WTC11 (cell line): ENCODE measurements around the gene AP3B2. TPM values are rescaled to one million over a fixed set of nuclear protein-coding genes. Genes with fewer than 3 reads are reported as not detected.
"Not testable (repeated sequence)": the region's sequence is repeated elsewhere in the genome, so short reads cannot be mapped to it uniquely, and the experiment has no call there.

Experiments
- ATAC-seq: fragments of 200-7000 bp; cut with Tn5 transposase; 2 replicates; pipeline ENCODE4 v1.10.0; 2021; ENCODE audit warnings: mild to moderate bottlenecking, moderate library complexity
- CTCF ChIA-PET: fragments of 300-600 bp; sonication (Branson Sonifier 250); formaldehyde crosslinking; loops from one replicate; lab custom pipeline; 2021; ENCODE audit warnings: antibody characterized with exemption; lab: Charles Lee
- POLR2A ChIA-PET: fragments of 350-600 bp; sonication (Branson Sonifier 250); formaldehyde crosslinking; loops from one replicate; lab custom pipeline; 2021; ENCODE audit warnings: antibody characterized with exemption; lab: Charles Lee
- DNase-seq: peaks from one replicate; pipeline ENCODE4 v3.0.0; 2021; ENCODE audit warnings: low spot score
- H3K27ac Mint-ChIP-seq: 2 replicates; pipeline ENCODE4 v1.8.0; 2021; ENCODE audit warnings: mixed read lengths
- H3K27me3 Mint-ChIP-seq: 2 replicates; pipeline ENCODE4 v1.8.0; 2021; ENCODE audit warnings: low read depth, mild to moderate bottlenecking, moderate library complexity, mixed read lengths
- H3K36me3 Mint-ChIP-seq: 2 replicates; pipeline ENCODE4 v1.8.0; 2021; ENCODE audit warnings: mixed read lengths
- H3K4me1 Mint-ChIP-seq: 2 replicates; pipeline ENCODE4 v1.8.0; 2022; ENCODE audit warnings: mixed read lengths
- H3K4me3 Mint-ChIP-seq: 2 replicates; pipeline ENCODE4 v1.8.0; 2021; ENCODE audit warnings: mild to moderate bottlenecking, moderate library complexity, mixed read lengths
- H3K9me3 Mint-ChIP-seq: 2 replicates; pipeline ENCODE4 v1.8.0; 2021; ENCODE audit warnings: mixed read lengths
- ELF4 ChIP-seq: sonication (generic); formaldehyde crosslinking; IDR thresholded peaks from 2 replicates; pipeline ENCODE4 v1.8.1; 2022; ENCODE audit warnings: low read depth, mild to moderate bottlenecking, moderate library complexity, missing genetic modification reagents
- FOXK1 ChIP-seq: sonication (generic); formaldehyde crosslinking; IDR thresholded peaks from 2 replicates; pipeline ENCODE4 v1.8.0; 2022; ENCODE audit warnings: mild to moderate bottlenecking, moderate library complexity, missing genetic modification reagents
- HMGA2 ChIP-seq: fragments of 250-450 bp; sonication (Bioruptor Pico); IDR thresholded peaks from 2 replicates; pipeline ENCODE4 v1.4.0; 2021; ENCODE audit warnings: mild to moderate bottlenecking, moderate library complexity
- NFYB ChIP-seq: sonication (generic); formaldehyde crosslinking; conservative IDR thresholded peaks from 2 replicates; pipeline ENCODE4 v1.8.0; 2022; ENCODE audit warnings: low read depth, missing genetic modification reagents
- SMAD3 ChIP-seq: sonication (generic); formaldehyde crosslinking; IDR thresholded peaks from 2 replicates; pipeline ENCODE4 v1.8.0; 2022; ENCODE audit warnings: missing genetic modification reagents, mild to moderate bottlenecking, borderline replicate concordance
- STAT6 ChIP-seq: sonication (generic); formaldehyde crosslinking; conservative IDR thresholded peaks from 2 replicates; pipeline ENCODE4 v1.8.1; 2023; ENCODE audit warnings: mild to moderate bottlenecking, low read depth, missing genetic modification reagents, moderate library complexity
- TEAD4 ChIP-seq: sonication (generic); formaldehyde crosslinking; IDR thresholded peaks from 2 replicates; pipeline ENCODE4 v1.8.0; 2022; ENCODE audit warnings: mild to moderate bottlenecking, missing genetic modification reagents
- ZNF138 ChIP-seq: sonication (generic); formaldehyde crosslinking; conservative IDR thresholded peaks from 2 replicates; pipeline ENCODE4 v1.8.1; 2022; ENCODE audit warnings: mild to moderate bottlenecking, moderate library complexity, missing genetic modification reagents
- ZNF416 ChIP-seq: fragments of 250-450 bp; sonication (Bioruptor Pico); IDR thresholded peaks from 2 replicates; pipeline ENCODE4 v1.9.0; 2021; ENCODE audit warnings: mild to moderate bottlenecking, inconsistent platforms
- ZNF671 ChIP-seq: fragments of 250-450 bp; sonication (Bioruptor Pico); IDR thresholded peaks from 2 replicates; pipeline ENCODE4 v1.8.0; 2021; ENCODE audit warnings: mild to moderate bottlenecking
- total RNA-seq: library from RNA; stranded (reverse); gene quantifications from 3 replicates; pipeline ENCODE4 v1.2.3, GENCODE V29; 2021
- TF ChIP-seq, protein P1 (sequence below): sonication (generic); formaldehyde crosslinking; IDR thresholded peaks from 2 replicates; pipeline ENCODE4 v1.8.0; 2022; ENCODE audit warnings: missing genetic modification reagents
- TF ChIP-seq, protein P2 (sequence below): fragments of 250-450 bp; sonication (Bioruptor Pico); IDR thresholded peaks from 2 replicates; pipeline ENCODE4 v1.9.0; 2021; ENCODE audit warnings: mild to moderate bottlenecking

Gene AP3B2
- total RNA-seq, 1 experiment from 2014 or later, result 17.7 TPM

GRCh38 chr15:82646250-82647044 lies 63.2 kb downstream of the AP3B2 start (continued):
- TF ChIP-seq, protein P1, sequence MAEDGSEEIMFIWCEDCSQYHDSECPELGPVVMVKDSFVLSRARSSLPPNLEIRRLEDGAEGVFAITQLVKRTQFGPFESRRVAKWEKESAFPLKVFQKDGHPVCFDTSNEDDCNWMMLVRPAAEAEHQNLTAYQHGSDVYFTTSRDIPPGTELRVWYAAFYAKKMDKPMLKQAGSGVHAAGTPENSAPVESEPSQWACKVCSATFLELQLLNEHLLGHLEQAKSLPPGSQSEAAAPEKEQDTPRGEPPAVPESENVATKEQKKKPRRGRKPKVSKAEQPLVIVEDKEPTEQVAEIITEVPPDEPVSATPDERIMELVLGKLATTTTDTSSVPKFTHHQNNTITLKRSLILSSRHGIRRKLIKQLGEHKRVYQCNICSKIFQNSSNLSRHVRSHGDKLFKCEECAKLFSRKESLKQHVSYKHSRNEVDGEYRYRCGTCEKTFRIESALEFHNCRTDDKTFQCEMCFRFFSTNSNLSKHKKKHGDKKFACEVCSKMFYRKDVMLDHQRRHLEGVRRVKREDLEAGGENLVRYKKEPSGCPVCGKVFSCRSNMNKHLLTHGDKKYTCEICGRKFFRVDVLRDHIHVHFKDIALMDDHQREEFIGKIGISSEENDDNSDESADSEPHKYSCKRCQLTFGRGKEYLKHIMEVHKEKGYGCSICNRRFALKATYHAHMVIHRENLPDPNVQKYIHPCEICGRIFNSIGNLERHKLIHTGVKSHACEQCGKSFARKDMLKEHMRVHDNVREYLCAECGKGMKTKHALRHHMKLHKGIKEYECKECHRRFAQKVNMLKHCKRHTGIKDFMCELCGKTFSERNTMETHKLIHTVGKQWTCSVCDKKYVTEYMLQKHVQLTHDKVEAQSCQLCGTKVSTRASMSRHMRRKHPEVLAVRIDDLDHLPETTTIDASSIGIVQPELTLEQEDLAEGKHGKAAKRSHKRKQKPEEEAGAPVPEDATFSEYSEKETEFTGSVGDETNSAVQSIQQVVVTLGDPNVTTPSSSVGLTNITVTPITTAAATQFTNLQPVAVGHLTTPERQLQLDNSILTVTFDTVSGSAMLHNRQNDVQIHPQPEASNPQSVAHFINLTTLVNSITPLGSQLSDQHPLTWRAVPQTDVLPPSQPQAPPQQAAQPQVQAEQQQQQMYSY (CRISPR knock-in tag), result no peak
- TF ChIP-seq, protein P2, sequence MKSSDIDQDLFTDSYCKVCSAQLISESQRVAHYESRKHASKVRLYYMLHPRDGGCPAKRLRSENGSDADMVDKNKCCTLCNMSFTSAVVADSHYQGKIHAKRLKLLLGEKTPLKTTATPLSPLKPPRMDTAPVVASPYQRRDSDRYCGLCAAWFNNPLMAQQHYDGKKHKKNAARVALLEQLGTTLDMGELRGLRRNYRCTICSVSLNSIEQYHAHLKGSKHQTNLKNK (CRISPR knock-in tag), result no peak
- TF ChIP-seq HMGA2 (CRISPR knock-in tag) (no peak), ZNF138 (CRISPR knock-in tag) (no peak), STAT6 (CRISPR knock-in tag) (no peak), TEAD4 (no peak), FOXK1 (CRISPR knock-in tag) (no peak), NFYB (no peak), SMAD3 (CRISPR knock-in tag) (no peak), ZNF416 (no peak)

GRCh38 chr15:82644967-82645852 lies 64.5 kb downstream of the AP3B2 start:
- peaks cover 70% of the 10 kb centered on the region for H3K27me3 Mint-ChIP-seq
- H3K27ac Mint-ChIP-seq, H3K36me3 Mint-ChIP-seq, POLR2A ChIA-PET, ATAC-seq, DNase-seq, H3K4me3 Mint-ChIP-seq, H3K9me3 Mint-ChIP-seq: not testable (repeated sequence)
- H3K4me1 Mint-ChIP-seq, result peaks cover 22% of the 10 kb centered on the region
- CTCF ChIA-PET, result interaction anchor here (1.2 to 2.1 kb wide), 2 partner anchors 23 to 104 kb away, joined by 3 to 7 read pairs; no protein-coding TSS in a partner anchor

DNA sequence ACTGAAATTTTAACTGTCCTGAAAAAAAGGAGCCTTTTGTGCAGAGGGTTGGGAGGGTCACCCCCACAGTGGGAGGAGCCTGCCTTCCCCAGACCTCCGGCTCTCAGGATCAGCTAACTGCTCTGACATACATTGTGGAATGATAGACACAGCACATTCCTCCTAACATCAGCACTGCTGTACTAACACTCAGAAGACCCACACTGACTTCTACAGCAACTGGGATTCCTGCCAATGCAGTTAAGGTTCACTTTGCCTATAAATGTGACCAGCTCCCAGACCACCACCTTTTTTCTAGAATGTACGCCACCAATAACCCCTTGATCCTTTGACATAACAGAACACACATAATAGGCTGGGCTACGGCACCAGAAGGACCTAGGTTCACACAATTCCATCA lies 65.7 kb downstream of the AP3B2 start:
- Mint-ChIP-seq H3K9me3 (no peaks in the 10 kb centered on the region), H3K4me1 (peaks cover 21% of the 10 kb centered on the region), H3K36me3 (no peaks in the 10 kb centered on the region), H3K27me3 (peaks cover 68% of the 10 kb centered on the region), H3K27ac (no peak overlapping the region), H3K4me3 (no peak overlapping the region)
- POLR2A ChIA-PET, result no interaction called here
- no peak for TF ChIP-seq ZNF671 (CRISPR knock-in tag)
- TF ChIP-seq ELF4, result no peak
- CTCF ChIA-PET, result interaction anchor here (1.2 to 2.1 kb wide), 2 partner anchors 22 to 103 kb away, joined by 3 to 7 read pairs; no protein-coding TSS in a partner anchor
- ATAC-seq, result no peak
- no peak for DNase-seq
